Bronchial epithelial cell (primary cell): ENCODE data around the gene MEIS1. TPM values are rescaled to one million over a fixed set of nuclear protein-coding genes. Genes with fewer than 3 reads are reported as not detected.

ENCODE experiments used
- DNase-seq: peaks from one replicate; pipeline ENCODE4 v3.0.0-alpha.2; 2010; ENCODE audit warnings: low read depth
- FAIRE-seq: peaks from 2 replicates; lab custom pipeline; 2011; peaks lifted over from hg19 to GRCh38; lab: Jason Lieb, UNC
- H3K27me3 ChIP-seq: 2 replicates; pipeline ENCODE4 v1.5.1; 2011; ENCODE audit warnings: low read length; ENCODE audit not compliant: control insufficient read depth, insufficient read depth
- H3K36me3 ChIP-seq: 2 replicates; pipeline ENCODE4 v1.5.1; 2011; ENCODE audit warnings: low read length; ENCODE audit not compliant: control insufficient read depth, insufficient read depth
- H3K4me3 ChIP-seq: 2 replicates; pipeline ENCODE4 v1.5.1; 2011; ENCODE audit warnings: mild to moderate bottlenecking, low read depth, low read length, control low read depth
- CTCF ChIP-seq: IDR thresholded peaks from 2 replicates; pipeline ENCODE4 v1.5.1; 2011; ENCODE audit warnings: mild to moderate bottlenecking, moderate library complexity, low read length, control low read depth, inconsistent platforms; ENCODE audit not compliant: insufficient read depth, severe bottlenecking
- total RNA-seq: library from RNA; depleted of rRNA; stranded (reverse); fragments of >200 nt; gene quantifications from 2 replicates; pipeline ENCODE4 v1.2.1, GENCODE V29; 2014

Gene MEIS1
- total RNA-seq, 1 donor from 2014 or later: 28.4 TPM

GRCh38 chr2:66535574-66536289 is 100.8 kb downstream of the MEIS1 start:
- no peak for DNase-seq
- H3K4me3 ChIP-seq: no peak overlapping the region
- no peaks in the 10 kb centered on the region for H3K36me3 ChIP-seq
- no peaks in the 10 kb centered on the region for H3K27me3 ChIP-seq
- TF ChIP-seq CTCF: no peak
- FAIRE-seq: no peak

GRCh38 chr2:66536290-66536673 is 101.4 kb downstream of the MEIS1 start:
- Histone ChIP-seq H3K27me3 (no peaks in the 10 kb centered on the region), H3K4me3 (no peak overlapping the region), H3K36me3 (no peaks in the 10 kb centered on the region)
- TF ChIP-seq CTCF: no peak
- no peak for FAIRE-seq
- DNase-seq: no peak

- Histone ChIP-seq H3K27me3 (no peaks in the 10 kb centered on the region), H3K36me3 (no peaks in the 10 kb centered on the region), H3K4me3 (no peak overlapping the region)
- FAIRE-seq: no peak
- no peak for TF ChIP-seq CTCF
- DNase-seq: no peak
Measured at GRCh38 chr2:66536997-66537396, 102.1 kb downstream of the MEIS1 start.

GRCh38 chr2:66538291-66538690 is 103.4 kb downstream of the MEIS1 start:
- Histone ChIP-seq H3K36me3 (no peaks in the 10 kb centered on the region), H3K4me3 (no peak overlapping the region), H3K27me3 (no peaks in the 10 kb centered on the region)
- TF ChIP-seq CTCF: no peak
- no peak for FAIRE-seq
- peak; percentile 48 for DNase-seq

GRCh38 chr2:66539452-66539851 is 104.5 kb downstream of the MEIS1 start:
- H3K27me3 ChIP-seq: no peaks in the 10 kb centered on the region
- TF ChIP-seq CTCF: no peak
- H3K4me3 ChIP-seq: no peak overlapping the region
- H3K36me3 ChIP-seq: no peaks in the 10 kb centered on the region
- DNase-seq: peak; percentile 83
- no peak for FAIRE-seq

- Histone ChIP-seq H3K27me3 (no peaks in the 10 kb centered on the region), H3K36me3 (no peaks in the 10 kb centered on the region), H3K4me3 (no peak overlapping the region)
- no peak for DNase-seq
- no peak for FAIRE-seq
- no peak for TF ChIP-seq CTCF
Measured at GRCh38 chr2:66541646-66542045, 106.7 kb downstream of the MEIS1 start.
